Thoracic aorta (tissue), 2 donors: ENCODE data around the gene TSPYL2. TPM values are rescaled to one million over a fixed set of nuclear protein-coding genes. Genes with fewer than 3 reads are reported as not detected.

ENCODE experiments used
- ATAC-seq: fragments of 150-250 bp; one replicate; pipeline ENCODE4 v1.8.0; 2017; ENCODE audit warnings: low read depth; ENCODE audit not compliant: insufficient number of reproducible peaks, low FRiP score
- DNase-seq: peaks from one replicate; pipeline ENCODE4 v3.0.0-alpha.2; 2020; ENCODE audit warnings: low spot score
- H3K27ac ChIP-seq, 2 donors: fragments of 200-600 bp; sonication (generic); 1 replicate in 1 of 2; 2 replicates in 1 of 2; pipeline ENCODE4 v1.5.1; 2016; ENCODE audit warnings: mild to moderate bottlenecking in 2 of 2, moderate library complexity in 2 of 2
- H3K27me3 ChIP-seq: fragments of 200-600 bp; sonication (generic); replicated peaks from 2 replicates; pipeline ENCODE4 v1.6.0; 2016; ENCODE audit warnings: mild to moderate bottlenecking; ENCODE audit not compliant: insufficient read depth
- H3K36me3 ChIP-seq: fragments of 200-600 bp; sonication (generic); one replicate; pipeline ENCODE4 v1.5.1; 2016
- H3K4me1 ChIP-seq, 2 donors: fragments of 200-600 bp; sonication (generic); 1 replicate in 1 of 2; 2 replicates in 1 of 2; pipeline versions ENCODE4 v1.5.1 to v1.6.0; 2016; ENCODE audit warnings: low read depth in 2 of 2, mild to moderate bottlenecking in 1 of 2; ENCODE audit not compliant: control insufficient read depth in 1 of 2
- H3K4me3 ChIP-seq: fragments of 200-600 bp; sonication (generic); 2 replicates; pipeline ENCODE4 v1.5.1; 2016; ENCODE audit warnings: mild to moderate bottlenecking
- H3K9me3 ChIP-seq: fragments of 200-600 bp; sonication (generic); 2 replicates; pipeline ENCODE4 v1.5.1; 2016
- CTCF ChIP-seq: fragments of 200-600 bp; sonication (generic); IDR thresholded peaks from one replicate; pipeline ENCODE4 v1.5.1; 2019; ENCODE audit warnings: antibody characterized with exemption
- total RNA-seq, 2 donors: library from RNA; depleted of rRNA; stranded (reverse); fragments of >200 nt; gene quantifications; one replicate each; pipeline versions ENCODE4 v1.1.0 to v1.2.3, GENCODE V29; 2016

Gene TSPYL2
- total RNA-seq = 100 to 1,000 TPM in 1 of 2 donors, 10 to 100 TPM in 1; 83.0 to 117 TPM

GRCh38 chrX:53081925-53082772 is at the start of gene TSPYL2:
Gene TSPYL2, plus strand, starts transcription at chrX:53082367. Its CDS starts 132 bp downstream, at chrX:53082499.
- peak within 1 kb of the TSS; percentile 83 for H3K4me3 ChIP-seq
- H3K9me3 ChIP-seq = no peaks in the 10 kb centered on the region
- ATAC-seq (peak; percentile 83), DNase-seq (peak; percentile 78)
- H3K36me3 ChIP-seq = peaks cover 12% of the 10 kb centered on the region
- no peaks in the 10 kb centered on the region for H3K27me3 ChIP-seq
- TF ChIP-seq CTCF = no peak
- H3K27ac ChIP-seq = peak within 1 kb of the TSS; percentile 88 to 93
- peaks cover 5 to 34% of the 10 kb centered on the region in 2 donors for H3K4me1 ChIP-seq

DNA sequence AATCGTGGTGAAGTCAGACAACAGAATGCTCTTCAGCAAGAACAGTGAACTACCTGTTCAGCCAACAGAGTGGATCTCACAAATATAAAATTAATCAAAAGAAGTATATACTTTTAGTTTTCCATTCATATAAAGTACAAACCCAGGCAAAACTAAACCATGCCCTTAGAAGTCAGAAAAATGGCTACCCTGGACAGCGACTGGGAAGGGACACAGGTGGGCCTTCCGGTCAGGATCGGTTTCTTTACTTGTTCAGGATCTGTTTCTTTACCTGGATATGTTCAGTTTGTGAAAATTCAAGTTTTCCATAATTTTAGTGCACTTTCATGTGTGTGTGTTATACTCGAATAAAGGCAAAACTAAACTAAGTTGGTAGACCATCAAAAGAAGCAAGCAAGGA is 46.0 kb upstream of the TSPYL2 start:
- Histone ChIP-seq H3K9me3 (no peaks in the 10 kb centered on the region), H3K36me3 (no peaks in the 10 kb centered on the region), H3K27me3 (no peaks in the 10 kb centered on the region), H3K4me3 (no peak overlapping the region), H3K27ac (no peak overlapping the region), H3K4me1 (no peaks in the 10 kb centered on the region)
- no peak for ATAC-seq
- no peak for TF ChIP-seq CTCF
- DNase-seq = no peak

DNA sequence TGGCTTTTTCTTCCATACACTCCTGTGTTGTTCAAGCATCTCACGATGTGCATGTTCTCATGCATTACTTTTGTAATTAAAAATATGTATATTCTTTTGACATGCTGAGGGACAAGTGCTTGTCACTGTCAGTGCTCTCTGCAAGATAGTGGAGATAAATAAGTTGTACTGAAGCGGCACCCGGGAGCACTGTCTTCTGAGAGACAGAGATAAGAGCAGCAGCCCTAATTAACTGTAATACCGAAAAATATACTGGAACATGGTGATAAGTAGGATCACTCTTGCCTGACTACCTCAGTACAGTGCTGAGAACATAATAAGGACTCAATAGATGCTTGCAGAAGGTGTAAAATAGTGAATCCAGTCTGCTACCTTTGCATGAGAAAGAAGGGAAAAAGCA is 42.9 kb upstream of the TSPYL2 start:
- Histone ChIP-seq H3K27me3 (no peaks in the 10 kb centered on the region), H3K4me1 (no peaks in the 10 kb centered on the region), H3K36me3 (no peaks in the 10 kb centered on the region), H3K27ac (no peak overlapping the region), H3K4me3 (no peak overlapping the region), H3K9me3 (no peaks in the 10 kb centered on the region)
- ATAC-seq (no peak), DNase-seq (no peak)
- TF ChIP-seq CTCF = no peak

DNA sequence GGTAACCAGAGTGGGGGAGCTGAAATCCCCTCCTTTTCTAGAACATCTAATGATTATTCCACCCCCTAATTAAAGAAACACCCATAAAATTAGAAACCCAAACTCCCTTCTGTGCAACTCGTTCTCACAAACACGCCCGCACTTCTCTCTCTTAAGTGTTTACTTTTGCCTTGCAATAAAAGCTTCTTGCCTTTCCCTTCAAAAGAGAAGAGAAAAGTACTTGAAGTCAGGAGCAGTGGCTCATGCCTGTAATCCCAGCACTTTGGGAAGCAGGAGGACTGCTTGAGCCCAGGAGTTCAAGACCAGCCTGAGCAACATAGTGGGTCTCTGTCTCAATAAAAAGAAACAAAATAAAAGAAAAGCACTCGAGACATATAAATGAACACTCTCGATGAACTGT is 37.2 kb upstream of the TSPYL2 start:
- TF ChIP-seq CTCF = no peak
- no peaks in the 10 kb centered on the region for H3K36me3 ChIP-seq
- no peaks in the 10 kb centered on the region for H3K9me3 ChIP-seq
- no peak overlapping the region for H3K4me3 ChIP-seq
- ATAC-seq = no peak
- H3K27ac ChIP-seq = no peak overlapping the region
- DNase-seq = no peak
- H3K4me1 ChIP-seq = no peaks in the 10 kb centered on the region
- H3K27me3 ChIP-seq = no peaks in the 10 kb centered on the region

DNA sequence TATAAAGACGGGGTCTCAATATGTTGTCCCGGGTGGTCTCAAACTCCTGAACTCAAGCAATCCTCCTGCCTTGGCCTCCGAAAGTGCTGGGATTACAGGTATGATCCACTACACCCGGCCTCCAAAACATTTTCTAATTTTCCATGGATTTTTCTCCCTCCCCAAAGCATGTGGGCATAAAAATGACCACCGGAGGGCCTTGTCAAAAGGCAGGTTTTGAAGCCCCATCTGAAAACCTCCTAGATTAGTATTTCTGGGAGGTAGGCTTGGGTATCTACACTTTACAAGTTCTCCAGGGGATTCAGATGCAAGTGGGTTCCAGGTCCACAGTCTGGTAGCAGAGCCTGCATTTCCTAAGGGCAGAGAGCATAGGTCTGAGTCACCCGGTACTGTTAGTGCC is 34.9 kb upstream of the TSPYL2 start:
- DNase-seq (no peak), ATAC-seq (no peak)
- Histone ChIP-seq H3K4me3 (no peak overlapping the region), H3K9me3 (no peaks in the 10 kb centered on the region), H3K4me1 (peaks cover 0 to 12% of the 10 kb centered on the region in 2 donors), H3K27ac (peak overlapping the region; percentile 58 to 72), H3K36me3 (no peaks in the 10 kb centered on the region), H3K27me3 (no peaks in the 10 kb centered on the region)
- no peak for TF ChIP-seq CTCF
